ENCODE data around the gene RANBP2.

GRCh38 chr2:108707300-108707699, 12.0 kb upstream of the RANBP2 start:
- TF ChIP-seq CTCF (conservative IDR thresholded peaks at IDR 0.05) (no peak), EZH2 (IDR thresholded peaks at IDR 0.05; ENCODE audit: low read depth) (no peak)
